Forelimb muscle (tissue), 1 donor: Measurements from ENCODE around the gene TP53I11. TPM values are rescaled to one million over a fixed set of nuclear protein-coding genes. Genes with fewer than 3 reads are reported as not detected.

Experiments
- DNase-seq: peaks from one replicate; pipeline ENCODE4 v3.0.0-alpha.2; 2013; ENCODE audit warnings: low read depth
- polyA plus RNA-seq: library from polyadenylated mRNA; unstranded; fragments of 120-200 nt; gene quantifications from one replicate; pipeline ENCODE4 v1.2.1, GENCODE V29; 2013; ENCODE audit not compliant: insufficient read length

The TP53I11 gene, protein sequence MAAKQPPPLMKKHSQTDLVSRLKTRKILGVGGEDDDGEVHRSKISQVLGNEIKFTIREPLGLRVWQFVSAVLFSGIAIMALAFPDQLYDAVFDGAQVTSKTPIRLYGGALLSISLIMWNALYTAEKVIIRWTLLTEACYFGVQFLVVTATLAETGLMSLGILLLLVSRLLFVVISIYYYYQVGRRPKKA
- 40.4 TPM for polyA plus RNA-seq

- no peak for DNase-seq
Measured at GRCh38 chr11:44950625-44951476, at the start of gene TP53I11. Gene TP53I11, minus strand, starts transcription at chr11:44950883. Its CDS starts 12,548 bp downstream, at chr11:44938335.

GRCh38 chr11:44999068-44999467, 48.4 kb upstream of the TP53I11 start:
- DNase-seq = no peak

GRCh38 chr11:44998051-44998450, 47.4 kb upstream of the TP53I11 start:
- DNase-seq = no peak

DNA sequence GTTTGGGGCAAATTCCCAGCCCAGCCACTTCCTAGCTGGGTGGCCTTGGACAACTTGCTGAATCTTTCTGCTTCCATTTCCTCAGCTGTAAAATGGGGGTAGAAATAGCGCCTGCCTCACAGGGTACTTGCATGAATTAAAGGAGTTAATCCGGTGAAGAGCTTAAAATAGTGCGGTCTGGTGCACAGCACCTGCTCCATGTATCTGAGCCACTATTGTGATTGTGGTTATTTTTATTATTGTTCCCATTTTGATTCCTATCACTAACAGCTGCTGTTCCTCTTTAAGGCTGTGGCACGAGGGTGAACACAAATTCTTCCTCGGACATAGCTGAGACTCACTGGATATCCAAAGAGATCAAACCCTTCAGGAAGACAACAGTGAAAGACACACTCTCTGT, 46.9 kb upstream of the TP53I11 start:
- no peak for DNase-seq

DNA sequence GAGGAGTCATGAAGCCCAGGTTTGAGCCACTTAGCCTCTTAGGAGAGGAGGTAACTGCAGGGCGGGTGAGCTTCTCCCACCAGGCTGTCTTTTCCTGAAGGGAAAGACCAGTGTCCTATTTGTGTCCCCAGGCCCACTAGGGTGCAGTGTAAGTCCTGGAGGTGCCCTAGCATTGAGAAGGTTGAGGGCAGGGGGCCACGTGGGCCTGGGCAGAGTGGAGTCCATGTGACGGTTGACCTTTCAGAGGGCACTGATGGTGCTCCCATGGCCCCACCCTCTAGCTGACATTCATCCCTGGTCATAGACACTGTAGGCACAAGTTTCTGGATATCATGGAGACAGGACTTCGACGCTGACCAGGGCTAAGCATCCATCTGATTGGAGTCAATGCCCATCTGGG, 44.1 kb upstream of the TP53I11 start:
- no peak for DNase-seq

GRCh38 chr11:44993971-44994704, 43.5 kb upstream of the TP53I11 start:
- DNase-seq = no peak

GRCh38 chr11:44992774-44993173, 42.1 kb upstream of the TP53I11 start:
- no peak for DNase-seq

GRCh38 chr11:44992181-44992582, 41.5 kb upstream of the TP53I11 start:
- no peak for DNase-seq

GRCh38 chr11:44990665-44991064, 40.0 kb upstream of the TP53I11 start:
- no peak for DNase-seq

GRCh38 chr11:44989831-44990566, 39.3 kb upstream of the TP53I11 start:
- no peak for DNase-seq

GRCh38 chr11:44988981-44989635, 38.4 kb upstream of the TP53I11 start:
- DNase-seq = no peak

GRCh38 chr11:44988111-44988510, 37.4 kb upstream of the TP53I11 start:
- no peak for DNase-seq

- DNase-seq = no peak
Measured at GRCh38 chr11:44987506-44987905, 36.8 kb upstream of the TP53I11 start.

GRCh38 chr11:44986315-44986714, 35.6 kb upstream of the TP53I11 start:
- no peak for DNase-seq

DNA sequence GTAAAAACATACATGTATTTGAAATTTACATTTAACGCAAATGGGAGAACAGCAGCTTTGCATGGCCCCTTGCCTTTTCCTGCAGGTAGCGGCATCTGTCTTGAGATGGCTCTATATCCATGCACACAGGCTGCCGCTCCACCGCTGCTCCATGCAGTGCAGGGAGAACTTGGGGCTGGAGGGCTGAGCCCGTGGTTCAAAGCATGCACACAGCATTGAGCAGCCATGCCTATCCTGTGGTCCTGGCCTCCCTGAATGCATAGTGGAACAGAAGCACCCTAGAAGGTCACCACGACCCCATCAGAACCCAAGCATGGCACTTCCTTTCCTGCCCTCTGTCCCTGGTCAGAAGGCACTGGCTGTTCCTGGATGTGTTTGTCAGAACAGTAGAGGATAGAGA, 35.0 kb upstream of the TP53I11 start:
- no peak for DNase-seq

GRCh38 chr11:44983786-44984185, 33.1 kb upstream of the TP53I11 start:
- DNase-seq = no peak

DNA sequence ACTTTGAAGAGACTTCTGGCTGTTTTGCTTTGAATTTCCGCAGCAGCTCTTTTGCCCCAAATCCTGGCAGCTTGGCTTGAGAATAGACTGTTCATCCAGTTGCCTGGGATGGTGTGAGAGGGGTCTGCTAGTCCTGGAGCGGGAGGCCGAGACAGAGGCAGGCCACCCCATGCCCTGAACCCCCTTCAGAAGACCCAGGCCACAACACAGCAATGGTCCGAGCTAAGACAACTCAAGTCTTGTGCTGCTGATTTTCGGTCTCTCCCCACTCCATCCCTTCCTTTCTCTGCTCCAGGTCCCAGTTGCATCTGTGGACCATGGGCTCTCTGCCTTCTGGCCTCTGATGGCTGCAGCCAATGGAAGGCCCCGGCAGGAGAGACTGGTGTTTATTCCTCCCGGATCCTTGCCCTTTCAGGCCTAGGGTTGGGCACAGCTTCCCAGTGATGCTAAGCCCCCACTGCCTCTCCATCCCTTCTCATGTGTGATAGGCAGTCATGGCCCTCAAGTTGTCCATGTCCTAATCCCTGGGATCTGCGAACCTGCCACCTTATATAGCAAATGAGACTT, 31.9 kb upstream of the TP53I11 start:
- DNase-seq = no peak

DNA sequence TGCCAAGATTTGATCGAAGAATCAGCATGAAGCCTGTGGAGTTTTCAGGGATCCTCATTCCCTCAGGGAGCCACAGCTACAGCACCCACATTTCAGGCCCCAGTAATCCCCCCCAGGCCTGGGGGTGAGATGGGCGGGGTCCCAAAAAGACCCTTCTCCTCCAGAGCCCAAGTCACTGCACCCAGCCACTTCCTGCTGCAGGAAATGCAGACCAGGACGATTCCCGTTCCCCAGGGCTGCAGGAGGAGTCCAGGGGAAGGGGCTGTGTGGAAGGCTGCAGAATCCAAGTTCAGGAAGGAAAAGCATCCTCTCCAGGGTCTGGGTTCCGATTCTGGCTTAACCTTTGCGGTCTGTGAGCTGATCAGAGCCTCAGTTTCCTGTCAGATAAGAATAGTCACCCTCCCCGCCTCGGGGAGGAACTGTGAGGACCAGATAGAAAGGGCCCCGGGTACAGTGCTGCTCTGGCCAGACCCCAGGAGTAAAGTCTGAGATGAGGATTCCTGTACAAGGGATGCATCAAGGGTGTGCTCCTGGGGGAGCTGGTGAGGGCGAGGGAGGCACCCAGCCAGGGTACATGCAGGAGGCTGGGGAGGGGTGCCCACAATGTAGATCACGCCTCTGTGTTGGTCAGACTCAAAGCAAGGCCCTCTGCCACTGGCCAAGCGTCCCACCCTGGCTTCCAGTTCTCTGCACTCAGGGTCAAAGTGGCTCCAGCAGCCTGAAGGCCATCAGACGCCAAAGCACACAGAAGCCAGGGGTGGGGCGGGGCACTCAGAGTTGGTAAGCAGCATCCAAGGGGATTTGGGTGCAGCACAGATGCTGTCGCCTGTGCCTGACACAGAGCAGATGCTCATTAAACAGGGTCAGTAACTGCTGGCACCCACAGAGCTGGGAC, 30.1 kb upstream of the TP53I11 start:
- no peak for DNase-seq

DNA sequence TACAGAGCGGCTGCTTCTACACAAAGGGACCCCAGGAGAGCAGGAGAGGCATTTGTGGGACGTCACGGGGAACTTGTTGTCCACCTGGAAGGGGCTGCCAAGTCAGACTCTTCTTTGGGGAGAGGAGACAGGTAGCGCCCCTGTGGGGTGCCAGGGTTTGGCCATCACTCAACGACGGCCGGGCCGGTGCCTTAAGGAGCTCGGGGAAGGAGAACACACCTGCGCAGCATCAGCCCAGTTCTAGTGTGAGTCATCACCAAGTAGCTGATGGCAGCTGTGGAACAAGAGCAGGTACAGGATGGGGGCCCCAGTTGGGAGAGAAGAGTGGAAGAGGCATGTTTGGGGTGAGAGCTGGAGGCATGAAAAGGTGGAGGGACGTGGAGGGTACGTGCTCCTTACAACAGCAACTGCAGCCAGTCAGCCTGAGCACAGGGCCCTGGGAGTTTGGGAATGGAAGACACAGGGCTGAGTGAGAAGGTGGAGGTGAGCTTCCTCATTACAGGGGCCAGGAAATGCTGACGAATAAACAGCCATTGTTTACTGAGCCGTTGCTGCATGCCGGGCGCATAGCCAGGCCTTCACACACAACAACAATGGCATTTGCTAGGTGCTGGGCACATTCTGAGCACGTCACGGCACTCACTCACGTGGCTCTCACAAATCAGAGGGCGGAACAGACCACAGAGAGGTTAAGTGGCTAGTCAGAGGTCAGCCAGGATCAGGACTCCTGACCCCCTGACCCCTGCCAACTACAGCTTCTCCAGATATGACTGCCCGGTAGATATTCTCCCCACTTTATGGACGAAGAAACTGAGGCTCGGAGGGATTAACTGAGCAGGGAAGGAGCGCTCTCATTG, 29.1 kb upstream of the TP53I11 start:
- DNase-seq = no peak
